Osteocyte (in vitro differentiated cells): ENCODE measurements around the gene OSBPL6. TPM values are rescaled to one million over a fixed set of nuclear protein-coding genes. Genes with fewer than 3 reads are reported as not detected.

Source experiments
- DNase-seq: peaks from one replicate; pipeline ENCODE4 v3.0.0; 2021; ENCODE audit warnings: mixed read lengths; ENCODE audit not compliant: unreplicated experiment; ENCODE audit errors: extremely low spot score
- H3K27ac Mint-ChIP-seq: one replicate; pipeline ENCODE4 v1.8.0; 2021; ENCODE audit warnings: mild to moderate bottlenecking, mixed read lengths; ENCODE audit not compliant: unreplicated experiment
- H3K27me3 Mint-ChIP-seq: one replicate; pipeline ENCODE4 v1.8.0; 2021; ENCODE audit warnings: mixed read lengths; ENCODE audit not compliant: unreplicated experiment
- H3K36me3 Mint-ChIP-seq: one replicate; pipeline ENCODE4 v1.8.0; 2021; ENCODE audit warnings: mixed read lengths; ENCODE audit not compliant: unreplicated experiment
- H3K4me1 Mint-ChIP-seq: one replicate; pipeline ENCODE4 v1.8.0; 2021; ENCODE audit warnings: mixed read lengths; ENCODE audit not compliant: unreplicated experiment
- H3K4me3 Mint-ChIP-seq: one replicate; pipeline ENCODE4 v1.8.0; 2021; ENCODE audit warnings: mild to moderate bottlenecking, moderate library complexity, mixed read lengths; ENCODE audit not compliant: unreplicated experiment
- H3K9me3 Mint-ChIP-seq: one replicate; pipeline ENCODE4 v1.8.0; 2021; ENCODE audit warnings: mixed read lengths; ENCODE audit not compliant: unreplicated experiment
- total RNA-seq: library from RNA; stranded (reverse); gene quantifications from 2 replicates; pipeline ENCODE4 v1.2.1, GENCODE V29; 2021
- TF ChIP-seq, protein P1 (sequence below): fragments of 200-600 bp; sonication (generic); IDR thresholded peaks from 2 replicates; pipeline ENCODE4 v1.5.0; 2021; ENCODE audit warnings: antibody characterized with exemption, mild to moderate bottlenecking, moderate library complexity

Gene OSBPL6
- total RNA-seq, 1 donor from 2014 or later = 3.9 TPM

DNA sequence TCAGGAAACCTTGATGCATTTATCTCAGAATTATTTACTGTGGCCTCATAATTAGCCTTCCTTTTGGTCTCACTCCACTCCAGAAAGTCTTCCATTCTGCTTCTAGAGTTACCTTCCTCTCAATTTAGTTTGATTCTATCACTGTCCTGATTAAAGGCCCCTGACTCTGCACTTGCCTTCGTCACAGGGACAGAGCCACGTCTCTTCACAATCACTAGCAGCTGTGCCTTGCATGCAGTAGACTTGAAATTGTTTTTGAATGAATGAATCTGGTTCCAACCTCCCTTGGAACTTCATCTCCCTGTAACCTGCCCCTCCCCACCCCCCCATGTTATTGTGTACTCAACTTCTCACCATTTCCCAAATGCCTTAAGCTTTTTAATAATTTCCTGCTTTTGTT, 52.4 kb downstream of the OSBPL6 start:
- Mint-ChIP-seq H3K27me3 (no peaks in the 10 kb centered on the region), H3K36me3 (no peaks in the 10 kb centered on the region), H3K27ac (no peak overlapping the region), H3K9me3 (no peaks in the 10 kb centered on the region), H3K4me1 (peaks cover 6% of the 10 kb centered on the region), H3K4me3 (no peak overlapping the region)
- TF ChIP-seq, protein P1, sequence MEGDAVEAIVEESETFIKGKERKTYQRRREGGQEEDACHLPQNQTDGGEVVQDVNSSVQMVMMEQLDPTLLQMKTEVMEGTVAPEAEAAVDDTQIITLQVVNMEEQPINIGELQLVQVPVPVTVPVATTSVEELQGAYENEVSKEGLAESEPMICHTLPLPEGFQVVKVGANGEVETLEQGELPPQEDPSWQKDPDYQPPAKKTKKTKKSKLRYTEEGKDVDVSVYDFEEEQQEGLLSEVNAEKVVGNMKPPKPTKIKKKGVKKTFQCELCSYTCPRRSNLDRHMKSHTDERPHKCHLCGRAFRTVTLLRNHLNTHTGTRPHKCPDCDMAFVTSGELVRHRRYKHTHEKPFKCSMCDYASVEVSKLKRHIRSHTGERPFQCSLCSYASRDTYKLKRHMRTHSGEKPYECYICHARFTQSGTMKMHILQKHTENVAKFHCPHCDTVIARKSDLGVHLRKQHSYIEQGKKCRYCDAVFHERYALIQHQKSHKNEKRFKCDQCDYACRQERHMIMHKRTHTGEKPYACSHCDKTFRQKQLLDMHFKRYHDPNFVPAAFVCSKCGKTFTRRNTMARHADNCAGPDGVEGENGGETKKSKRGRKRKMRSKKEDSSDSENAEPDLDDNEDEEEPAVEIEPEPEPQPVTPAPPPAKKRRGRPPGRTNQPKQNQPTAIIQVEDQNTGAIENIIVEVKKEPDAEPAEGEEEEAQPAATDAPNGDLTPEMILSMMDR = no peak
- DNase-seq = no peak

DNA sequence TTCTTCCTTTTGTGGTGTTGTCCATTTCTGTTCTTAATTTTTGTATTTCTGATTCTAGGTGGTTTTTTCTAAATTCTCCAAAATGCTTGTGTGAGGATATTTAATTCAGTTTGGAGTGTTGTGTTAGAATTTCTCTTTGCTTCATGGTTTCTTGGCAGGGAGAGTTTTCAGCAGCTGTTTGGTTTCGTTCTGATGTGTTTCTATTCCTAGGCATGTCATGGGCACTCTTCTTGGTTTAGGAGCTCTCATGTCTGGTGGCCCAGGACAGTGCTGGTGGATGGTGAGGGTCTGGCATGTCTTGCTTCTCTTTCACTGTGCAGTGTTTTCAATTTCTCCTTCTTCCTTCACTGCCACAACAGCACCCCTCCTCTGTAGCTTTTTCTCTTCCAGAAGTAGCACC, 52.9 kb downstream of the OSBPL6 start:
- no peak overlapping the region for H3K4me3 Mint-ChIP-seq
- H3K4me1 Mint-ChIP-seq = peaks cover 3% of the 10 kb centered on the region
- no peaks in the 10 kb centered on the region for H3K27me3 Mint-ChIP-seq
- H3K27ac Mint-ChIP-seq = no peak overlapping the region
- TF ChIP-seq, protein P1 = no peak
- no peaks in the 10 kb centered on the region for H3K9me3 Mint-ChIP-seq
- no peaks in the 10 kb centered on the region for H3K36me3 Mint-ChIP-seq
- DNase-seq = no peak

DNA sequence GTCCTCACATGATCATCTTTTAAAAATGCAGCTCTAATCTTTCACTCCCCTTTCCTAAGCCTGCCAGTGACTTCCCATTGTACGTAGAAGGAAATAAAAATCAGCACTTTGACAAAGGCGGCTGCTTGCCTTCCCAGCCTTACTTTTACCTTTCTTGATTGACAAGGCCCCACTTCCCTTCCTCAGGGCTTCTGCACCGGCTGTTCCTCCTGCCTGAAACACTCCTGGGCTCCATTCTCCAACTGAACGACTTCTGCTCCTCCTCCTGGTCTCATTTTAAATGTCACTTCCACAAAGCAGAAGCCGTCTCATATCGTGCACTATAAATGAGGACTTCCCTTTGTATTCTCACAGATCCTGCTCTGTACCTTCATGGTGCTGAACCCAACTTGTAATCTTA, 56.1 kb downstream of the OSBPL6 start:
- Mint-ChIP-seq H3K4me3 (no peak overlapping the region), H3K36me3 (no peaks in the 10 kb centered on the region), H3K9me3 (no peaks in the 10 kb centered on the region), H3K27me3 (no peaks in the 10 kb centered on the region), H3K4me1 (peaks cover 3% of the 10 kb centered on the region), H3K27ac (no peak overlapping the region)
- TF ChIP-seq, protein P1 = no peak
- no peak for DNase-seq

DNA sequence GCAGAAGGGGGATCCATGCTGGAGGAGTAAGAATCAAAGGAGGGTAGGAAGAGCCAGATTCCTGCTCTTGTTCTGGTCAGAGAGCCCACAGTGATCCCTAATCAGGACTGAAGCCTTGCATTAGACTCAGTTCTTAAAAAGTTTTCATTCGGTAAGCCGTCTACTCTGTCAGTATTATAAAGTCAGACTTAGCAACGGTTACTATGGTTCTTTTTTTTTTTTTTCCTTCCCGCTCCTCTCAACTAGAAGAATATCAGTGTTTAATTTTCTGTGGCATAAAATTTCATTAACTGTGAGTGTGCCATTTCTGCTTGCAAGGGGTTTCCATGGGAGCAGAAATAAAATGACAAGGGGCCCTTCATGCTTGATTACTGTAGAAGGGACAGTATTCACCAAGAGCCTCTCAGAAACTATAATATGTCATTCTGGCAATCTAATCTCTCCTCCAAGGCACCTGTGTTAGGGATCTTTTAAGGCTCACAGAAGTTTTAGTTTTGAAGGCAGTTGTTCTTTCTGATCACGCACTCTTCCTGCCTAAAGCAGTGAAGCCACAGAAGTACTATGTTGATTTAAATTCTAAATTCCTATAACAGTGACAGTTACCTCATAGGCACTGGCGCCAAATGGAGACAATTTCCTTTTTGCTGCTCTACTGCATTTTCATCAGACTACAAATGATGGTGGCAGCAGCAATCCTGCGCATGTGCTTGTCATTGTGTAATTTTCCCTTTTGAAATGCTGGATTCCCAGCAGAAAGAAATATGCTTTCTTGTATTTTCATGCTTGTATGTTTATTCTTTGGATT, 57.0 kb downstream of the OSBPL6 start:
- no peaks in the 10 kb centered on the region for H3K27me3 Mint-ChIP-seq
- H3K27ac Mint-ChIP-seq = no peak overlapping the region
- H3K4me3 Mint-ChIP-seq = no peak overlapping the region
- H3K36me3 Mint-ChIP-seq = no peaks in the 10 kb centered on the region
- no peaks in the 10 kb centered on the region for H3K9me3 Mint-ChIP-seq
- H3K4me1 Mint-ChIP-seq = peaks cover 10% of the 10 kb centered on the region
- TF ChIP-seq, protein P1 = no peak
- no peak for DNase-seq

DNA sequence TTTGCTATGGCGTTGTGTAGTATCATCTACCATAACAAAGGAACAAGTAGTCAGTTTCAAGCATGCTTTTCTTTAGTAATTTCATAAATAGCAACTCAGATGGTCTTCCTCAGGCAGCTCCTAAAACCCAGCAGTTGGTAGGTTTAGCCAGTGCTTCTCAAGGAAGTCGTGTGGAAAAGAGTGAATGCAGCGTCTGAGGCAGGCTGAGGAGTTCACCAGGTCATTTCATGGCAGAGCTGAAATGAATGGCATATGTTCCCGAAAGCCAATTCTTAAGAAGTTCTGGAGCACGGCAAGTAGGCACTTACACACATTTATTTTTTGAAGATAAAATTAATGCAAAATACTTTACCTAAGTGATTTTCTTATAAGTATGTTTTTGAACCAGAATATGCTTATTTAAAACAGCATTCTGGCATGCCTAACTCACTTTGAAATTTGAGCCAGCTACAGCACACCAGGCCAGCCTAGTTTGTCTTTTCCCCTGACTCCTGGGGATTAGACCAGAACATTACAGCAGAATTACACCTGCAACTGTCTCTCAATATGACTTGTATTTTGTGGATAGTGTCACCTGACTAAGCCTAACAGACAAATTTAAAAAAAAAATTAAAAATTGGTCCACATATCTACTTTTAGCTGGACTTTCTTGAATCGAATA, 62.2 kb downstream of the OSBPL6 start:
- DNase-seq = no peak
- H3K27me3 Mint-ChIP-seq = no peaks in the 10 kb centered on the region
- H3K4me1 Mint-ChIP-seq = peaks cover 29% of the 10 kb centered on the region
- H3K36me3 Mint-ChIP-seq = no peaks in the 10 kb centered on the region
- TF ChIP-seq, protein P1 = no peak
- H3K9me3 Mint-ChIP-seq = no peaks in the 10 kb centered on the region
- H3K4me3 Mint-ChIP-seq = no peak overlapping the region
- H3K27ac Mint-ChIP-seq = no peak overlapping the region
